GM18907 (cell line): ENCODE data around the gene SYN1.
A peak's percentile ranks its signal among the peaks of the same experiment; 100 is the strongest.
"Not testable (repeated sequence)": the region's sequence is repeated elsewhere in the genome, so short reads cannot be mapped to it uniquely, and the experiment has no call there.

ENCODE experiments used
- ATAC-seq: cut with Tn5 transposase; IDR thresholded peaks from one replicate; pipeline ENCODE4 v1.9.1; 2021; ENCODE audit warnings: mild to moderate bottlenecking, moderate library complexity; ENCODE audit not compliant: unreplicated experiment

Gene SYN1

GRCh38 chrX:47619486-47620302 is at the start of gene SYN1:
Gene SYN1 (minus strand): TSS chrX:47619857. CDS start chrX:47619728, 129 bp downstream.
- peak; percentile 78 for ATAC-seq

- not testable (repeated sequence) for ATAC-seq
Observed at GRCh38 chrX:47665797-47666196, 46.1 kb upstream of the SYN1 start.

- no peak for ATAC-seq
Observed at GRCh38 chrX:47664737-47665136, 45.1 kb upstream of the SYN1 start.

- ATAC-seq = no peak
Observed at GRCh38 chrX:47662144-47662657, 42.5 kb upstream of the SYN1 start.

- no peak for ATAC-seq
Observed at GRCh38 chrX:47661539-47661938, 41.9 kb upstream of the SYN1 start.

GRCh38 chrX:47659421-47659726 is 39.7 kb upstream of the SYN1 start:
- no peak for ATAC-seq

- peak; percentile 78 for ATAC-seq
Observed at GRCh38 chrX:47658684-47659420, 39.2 kb upstream of the SYN1 start, which contains the start of gene UXT. Gene UXT (minus strand): TSS chrX:47659180. CDS start chrX:47658927, 253 bp downstream.

GRCh38 chrX:47658301-47658683 is 38.6 kb upstream of the SYN1 start:
- no peak for ATAC-seq

GRCh38 chrX:47651043-47651905 is 31.6 kb upstream of the SYN1 start:
- ATAC-seq = no peak

- ATAC-seq = peak; percentile 89
Observed at GRCh38 chrX:47650164-47651042, 30.7 kb upstream of the SYN1 start, which contains the start of gene ELK1. Gene ELK1 (minus strand): TSS chrX:47650563. CDS start chrX:47641441, 9,122 bp downstream.

GRCh38 chrX:47649781-47650163 is 30.1 kb upstream of the SYN1 start:
- no peak for ATAC-seq

- no peak for ATAC-seq
Observed at GRCh38 chrX:47649271-47649670, 29.6 kb upstream of the SYN1 start.

- ATAC-seq = no peak
Observed at GRCh38 chrX:47648376-47648775, 28.7 kb upstream of the SYN1 start.

GRCh38 chrX:47646636-47647035 is 27.0 kb upstream of the SYN1 start:
- no peak for ATAC-seq

GRCh38 chrX:47645530-47645929 is 25.9 kb upstream of the SYN1 start:
- no peak for ATAC-seq

- no peak for ATAC-seq
Observed at GRCh38 chrX:47644557-47645091, 25.0 kb upstream of the SYN1 start.

- no peak for ATAC-seq
Observed at GRCh38 chrX:47643926-47644325, 24.3 kb upstream of the SYN1 start.

- no peak for ATAC-seq
Observed at GRCh38 chrX:47638816-47639215, 19.2 kb upstream of the SYN1 start.

GRCh38 chrX:47637546-47638195 is 18.0 kb upstream of the SYN1 start:
- peak; percentile 62 for ATAC-seq
